ENCODE results near the gene INPP5F.
"Not testable (repeated sequence)": the region's sequence is repeated elsewhere in the genome, so short reads cannot be mapped to it uniquely, and the experiment has no call there.

Gene INPP5F

GRCh38 chr10:119706521-119707278, 19.1 kb upstream of the INPP5F start:
- H3K4me3 ChIP-seq (ENCODE audit: insufficient read depth, low read depth, low read length, poor library complexity, severe bottlenecking): no peak overlapping the region
- DNase-seq: no peak
- no peaks in the 10 kb centered on the region for H3K36me3 ChIP-seq (ENCODE audit: control insufficient read depth, insufficient read depth, low read length)
- H3K27me3 ChIP-seq (replicated peaks; ENCODE audit: control insufficient read depth, insufficient read depth, low read length, poor library complexity, severe bottlenecking): no peaks in the 10 kb centered on the region
- no peak overlapping the region for H3K27ac ChIP-seq (ENCODE audit: insufficient read depth, low read length, poor library complexity, severe bottlenecking)
- H3K9me3 ChIP-seq (ENCODE audit: control insufficient read depth, low read length): no peaks in the 10 kb centered on the region
- H3K4me1 ChIP-seq (ENCODE audit: control insufficient read depth, insufficient read depth, low read length, poor library complexity, severe bottlenecking): no peaks in the 10 kb centered on the region

GRCh38 chr10:119707331-119707730, 18.5 kb upstream of the INPP5F start:
- not testable (repeated sequence) for H3K9me3 ChIP-seq (ENCODE audit: control insufficient read depth, low read length); H3K36me3 ChIP-seq (ENCODE audit: control insufficient read depth, insufficient read depth, low read length); H3K27ac ChIP-seq (ENCODE audit: insufficient read depth, low read length, poor library complexity, severe bottlenecking); H3K4me3 ChIP-seq (ENCODE audit: insufficient read depth, low read depth, low read length, poor library complexity, severe bottlenecking); DNase-seq; H3K27me3 ChIP-seq (replicated peaks; ENCODE audit: control insufficient read depth, insufficient read depth, low read length, poor library complexity, severe bottlenecking); H3K4me1 ChIP-seq (ENCODE audit: control insufficient read depth, insufficient read depth, low read length, poor library complexity, severe bottlenecking)

GRCh38 chr10:119710935-119711334, 14.9 kb upstream of the INPP5F start:
- DNase-seq; H3K27ac ChIP-seq (ENCODE audit: insufficient read depth, low read length, poor library complexity, severe bottlenecking); H3K4me3 ChIP-seq (ENCODE audit: insufficient read depth, low read depth, low read length, poor library complexity, severe bottlenecking); H3K4me1 ChIP-seq (ENCODE audit: control insufficient read depth, insufficient read depth, low read length, poor library complexity, severe bottlenecking); H3K9me3 ChIP-seq (ENCODE audit: control insufficient read depth, low read length); H3K27me3 ChIP-seq (replicated peaks; ENCODE audit: control insufficient read depth, insufficient read depth, low read length, poor library complexity, severe bottlenecking); H3K36me3 ChIP-seq (ENCODE audit: control insufficient read depth, insufficient read depth, low read length): not testable (repeated sequence)

GRCh38 chr10:119713744-119714483, 11.9 kb upstream of the INPP5F start:
- Histone ChIP-seq H3K27ac (ENCODE audit: insufficient read depth, low read length, poor library complexity, severe bottlenecking) (no peak overlapping the region), H3K9me3 (ENCODE audit: control insufficient read depth, low read length) (no peaks in the 10 kb centered on the region), H3K4me1 (ENCODE audit: control insufficient read depth, insufficient read depth, low read length, poor library complexity, severe bottlenecking) (no peaks in the 10 kb centered on the region), H3K27me3 (replicated peaks; ENCODE audit: control insufficient read depth, insufficient read depth, low read length, poor library complexity, severe bottlenecking) (no peaks in the 10 kb centered on the region), H3K36me3 (ENCODE audit: control insufficient read depth, insufficient read depth, low read length) (no peaks in the 10 kb centered on the region), H3K4me3 (ENCODE audit: insufficient read depth, low read depth, low read length, poor library complexity, severe bottlenecking) (no peak overlapping the region)
- no peak for DNase-seq

- H3K27ac ChIP-seq (ENCODE audit: insufficient read depth, low read length, poor library complexity, severe bottlenecking): no peak overlapping the region
- H3K4me3 ChIP-seq (ENCODE audit: insufficient read depth, low read depth, low read length, poor library complexity, severe bottlenecking): no peak overlapping the region
- H3K36me3 ChIP-seq (ENCODE audit: control insufficient read depth, insufficient read depth, low read length): no peaks in the 10 kb centered on the region
- no peak for DNase-seq
- H3K27me3 ChIP-seq (replicated peaks; ENCODE audit: control insufficient read depth, insufficient read depth, low read length, poor library complexity, severe bottlenecking): no peaks in the 10 kb centered on the region
- H3K9me3 ChIP-seq (ENCODE audit: control insufficient read depth, low read length): no peaks in the 10 kb centered on the region
- no peaks in the 10 kb centered on the region for H3K4me1 ChIP-seq (ENCODE audit: control insufficient read depth, insufficient read depth, low read length, poor library complexity, severe bottlenecking)
Observed at GRCh38 chr10:119714484-119714816, 11.4 kb upstream of the INPP5F start.

GRCh38 chr10:119715628-119716505, 10.0 kb upstream of the INPP5F start:
- Histone ChIP-seq H3K27me3 (replicated peaks; ENCODE audit: control insufficient read depth, insufficient read depth, low read length, poor library complexity, severe bottlenecking) (no peaks in the 10 kb centered on the region), H3K36me3 (ENCODE audit: control insufficient read depth, insufficient read depth, low read length) (no peaks in the 10 kb centered on the region), H3K4me1 (ENCODE audit: control insufficient read depth, insufficient read depth, low read length, poor library complexity, severe bottlenecking) (no peaks in the 10 kb centered on the region), H3K27ac (ENCODE audit: insufficient read depth, low read length, poor library complexity, severe bottlenecking) (no peak overlapping the region), H3K4me3 (ENCODE audit: insufficient read depth, low read depth, low read length, poor library complexity, severe bottlenecking) (no peak overlapping the region), H3K9me3 (ENCODE audit: control insufficient read depth, low read length) (no peaks in the 10 kb centered on the region)
- DNase-seq: no peak

- Histone ChIP-seq H3K27me3 (replicated peaks; ENCODE audit: control insufficient read depth, insufficient read depth, low read length, poor library complexity, severe bottlenecking) (no peaks in the 10 kb centered on the region), H3K4me3 (ENCODE audit: insufficient read depth, low read depth, low read length, poor library complexity, severe bottlenecking) (no peak overlapping the region), H3K36me3 (ENCODE audit: control insufficient read depth, insufficient read depth, low read length) (no peaks in the 10 kb centered on the region), H3K27ac (ENCODE audit: insufficient read depth, low read length, poor library complexity, severe bottlenecking) (no peak overlapping the region), H3K9me3 (ENCODE audit: control insufficient read depth, low read length) (no peaks in the 10 kb centered on the region), H3K4me1 (ENCODE audit: control insufficient read depth, insufficient read depth, low read length, poor library complexity, severe bottlenecking) (peaks cover 9% of the 10 kb centered on the region)
- no peak for DNase-seq
Observed at GRCh38 chr10:119723161-119723560, 2.7 kb upstream of the INPP5F start.

- Histone ChIP-seq H3K27ac (ENCODE audit: insufficient read depth, low read length, poor library complexity, severe bottlenecking) (no peak overlapping the region), H3K4me3 (ENCODE audit: insufficient read depth, low read depth, low read length, poor library complexity, severe bottlenecking) (no peak overlapping the region), H3K9me3 (ENCODE audit: control insufficient read depth, low read length) (no peaks in the 10 kb centered on the region), H3K36me3 (ENCODE audit: control insufficient read depth, insufficient read depth, low read length) (no peaks in the 10 kb centered on the region), H3K27me3 (replicated peaks; ENCODE audit: control insufficient read depth, insufficient read depth, low read length, poor library complexity, severe bottlenecking) (no peaks in the 10 kb centered on the region), H3K4me1 (ENCODE audit: control insufficient read depth, insufficient read depth, low read length, poor library complexity, severe bottlenecking) (peaks cover 9% of the 10 kb centered on the region)
- no peak for DNase-seq
Observed at GRCh38 chr10:119723624-119724023, 2.2 kb upstream of the INPP5F start.

- no peaks in the 10 kb centered on the region for H3K27me3 ChIP-seq (replicated peaks; ENCODE audit: control insufficient read depth, insufficient read depth, low read length, poor library complexity, severe bottlenecking)
- DNase-seq: peak in 1 of 3 donors; percentile 0
- H3K27ac ChIP-seq (ENCODE audit: insufficient read depth, low read length, poor library complexity, severe bottlenecking): peak overlapping the region; percentile 63
- H3K4me3 ChIP-seq (ENCODE audit: insufficient read depth, low read depth, low read length, poor library complexity, severe bottlenecking): peak overlapping the region; percentile 84
- no peaks in the 10 kb centered on the region for H3K9me3 ChIP-seq (ENCODE audit: control insufficient read depth, low read length)
- peaks cover 9% of the 10 kb centered on the region for H3K4me1 ChIP-seq (ENCODE audit: control insufficient read depth, insufficient read depth, low read length, poor library complexity, severe bottlenecking)
- H3K36me3 ChIP-seq (ENCODE audit: control insufficient read depth, insufficient read depth, low read length): no peaks in the 10 kb centered on the region
Observed at GRCh38 chr10:119724593-119725516, 995 bp upstream of the INPP5F start.

Measured in effector memory CD4-positive, alpha-beta T cell (primary cell).